ENCODE results near the gene C1S.
"Not testable (repeated sequence)": the region's sequence is repeated elsewhere in the genome, so short reads cannot be mapped to it uniquely, and the experiment has no call there.

Gene C1S

GRCh38 chr12:7034464-7034863, 26.1 kb upstream of the C1S start:
- TF ChIP-seq, protein P1, sequence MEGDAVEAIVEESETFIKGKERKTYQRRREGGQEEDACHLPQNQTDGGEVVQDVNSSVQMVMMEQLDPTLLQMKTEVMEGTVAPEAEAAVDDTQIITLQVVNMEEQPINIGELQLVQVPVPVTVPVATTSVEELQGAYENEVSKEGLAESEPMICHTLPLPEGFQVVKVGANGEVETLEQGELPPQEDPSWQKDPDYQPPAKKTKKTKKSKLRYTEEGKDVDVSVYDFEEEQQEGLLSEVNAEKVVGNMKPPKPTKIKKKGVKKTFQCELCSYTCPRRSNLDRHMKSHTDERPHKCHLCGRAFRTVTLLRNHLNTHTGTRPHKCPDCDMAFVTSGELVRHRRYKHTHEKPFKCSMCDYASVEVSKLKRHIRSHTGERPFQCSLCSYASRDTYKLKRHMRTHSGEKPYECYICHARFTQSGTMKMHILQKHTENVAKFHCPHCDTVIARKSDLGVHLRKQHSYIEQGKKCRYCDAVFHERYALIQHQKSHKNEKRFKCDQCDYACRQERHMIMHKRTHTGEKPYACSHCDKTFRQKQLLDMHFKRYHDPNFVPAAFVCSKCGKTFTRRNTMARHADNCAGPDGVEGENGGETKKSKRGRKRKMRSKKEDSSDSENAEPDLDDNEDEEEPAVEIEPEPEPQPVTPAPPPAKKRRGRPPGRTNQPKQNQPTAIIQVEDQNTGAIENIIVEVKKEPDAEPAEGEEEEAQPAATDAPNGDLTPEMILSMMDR (conservative IDR thresholded peaks at IDR 0.05): no peak

GRCh38 chr12:7035463-7035862, 25.1 kb upstream of the C1S start:
- H3K27ac ChIP-seq: no peak overlapping the region
- TF ChIP-seq, protein P1 (conservative IDR thresholded peaks at IDR 0.05): no peak

More at GRCh38 chr12:7034464-7034863, 26.1 kb upstream of the C1S start:
- no peak overlapping the region for H3K27ac ChIP-seq

GRCh38 chr12:7037411-7037810, 23.1 kb upstream of the C1S start:
- not testable (repeated sequence) for H3K27ac ChIP-seq

DNA sequence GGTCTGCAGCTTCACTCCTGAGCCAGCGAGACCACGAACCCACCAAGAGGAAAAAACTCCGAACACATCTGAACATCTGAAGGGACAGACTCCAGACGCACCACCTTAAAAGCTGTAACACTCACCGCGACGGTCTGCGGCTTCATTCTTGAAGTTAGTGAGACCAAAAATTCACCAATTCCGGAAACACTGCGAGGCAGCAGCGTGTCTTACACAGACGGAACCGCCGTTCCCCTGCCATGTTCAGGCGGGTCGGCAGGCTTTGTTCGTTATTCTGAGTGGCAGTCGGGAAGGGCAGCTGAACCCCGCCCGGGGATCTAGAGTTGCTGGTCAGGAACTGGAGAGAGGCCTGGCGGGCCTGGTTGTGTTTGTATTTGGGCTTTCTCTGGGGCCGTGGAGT, 21.9 kb upstream of the C1S start:
- no peak overlapping the region for H3K27ac ChIP-seq

GRCh38 chr12:7039403-7039802, 21.1 kb upstream of the C1S start:
- TF ChIP-seq, protein P1 (conservative IDR thresholded peaks at IDR 0.05): no peak
- H3K27ac ChIP-seq: no peak overlapping the region

More for the DNA sequence above, 21.9 kb upstream of the C1S start:
- TF ChIP-seq, protein P1 (conservative IDR thresholded peaks at IDR 0.05): no peak

- TF ChIP-seq, protein P1 (conservative IDR thresholded peaks at IDR 0.05): peak; percentile 65; the same call in 1 of the 2 replicates
- H3K27ac ChIP-seq: no peak overlapping the region
These were observed 17.7 kb upstream of the C1S start for GRCh38 chr12:7042842-7043241.

DNA sequence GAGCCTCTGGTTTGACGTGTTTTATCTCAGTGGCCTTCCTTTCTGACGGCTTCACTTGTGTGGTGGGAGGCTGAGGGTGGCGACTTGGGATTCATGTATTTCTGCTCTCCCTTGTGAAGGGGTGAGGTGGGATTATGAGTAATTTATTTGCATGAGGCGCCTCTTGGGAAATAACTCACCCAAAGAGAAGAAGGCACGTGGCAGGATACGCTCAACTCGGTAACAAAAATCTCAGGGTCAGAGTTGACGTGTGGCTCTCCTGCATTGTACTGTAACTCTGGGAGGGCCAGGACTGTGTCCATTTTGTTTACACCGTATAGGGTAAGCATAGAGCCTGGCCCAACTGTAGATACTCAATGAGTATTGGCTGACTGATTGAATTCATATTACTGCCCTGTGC, 14.6 kb upstream of the C1S start:
- H3K27ac ChIP-seq: no peak overlapping the region
- TF ChIP-seq, protein P1 (conservative IDR thresholded peaks at IDR 0.05): no peak

GRCh38 chr12:7046383-7047105, 14.0 kb upstream of the C1S start:
- TF ChIP-seq, protein P1 (conservative IDR thresholded peaks at IDR 0.05): no peak
- H3K27ac ChIP-seq: no peak overlapping the region

Measured in VCaP (cell line).